Measurements from ENCODE around the gene CTCF.

Gene CTCF

GRCh38 chr16:67648764-67649407 lies 86.6 kb downstream of the CTCF start:
- Mint-ChIP-seq H3K27me3 (no peaks in the 10 kb centered on the region), H3K4me3 (no peak overlapping the region), H3K9me3 (no peaks in the 10 kb centered on the region), H3K36me3 (peaks cover 9% of the 10 kb centered on the region), H3K4me1 (peaks cover 22% of the 10 kb centered on the region), H3K27ac (no peak overlapping the region)

- Mint-ChIP-seq H3K9me3 (no peaks in the 10 kb centered on the region), H3K27me3 (no peaks in the 10 kb centered on the region), H3K4me3 (no peak overlapping the region), H3K4me1 (peaks cover 20% of the 10 kb centered on the region), H3K27ac (no peak overlapping the region), H3K36me3 (peaks cover 9% of the 10 kb centered on the region)
Observed at GRCh38 chr16:67649494-67649931, 87.2 kb downstream of the CTCF start.

GRCh38 chr16:67650023-67650422 lies 87.7 kb downstream of the CTCF start:
- Mint-ChIP-seq H3K4me3 (no peak overlapping the region), H3K27me3 (no peaks in the 10 kb centered on the region), H3K36me3 (peaks cover 9% of the 10 kb centered on the region), H3K27ac (no peak overlapping the region), H3K9me3 (no peaks in the 10 kb centered on the region), H3K4me1 (peaks cover 18% of the 10 kb centered on the region)

GRCh38 chr16:67651039-67651438 lies 88.7 kb downstream of the CTCF start:
- Mint-ChIP-seq H3K27me3 (no peaks in the 10 kb centered on the region), H3K4me3 (no peak overlapping the region), H3K27ac (peak overlapping the region; percentile 26), H3K36me3 (peaks cover 14% of the 10 kb centered on the region), H3K9me3 (no peaks in the 10 kb centered on the region), H3K4me1 (peaks cover 22% of the 10 kb centered on the region)

GRCh38 chr16:67651847-67652246 lies 89.5 kb downstream of the CTCF start:
- peaks cover 14% of the 10 kb centered on the region for H3K36me3 Mint-ChIP-seq
- peaks cover 19% of the 10 kb centered on the region for H3K4me1 Mint-ChIP-seq
- no peaks in the 10 kb centered on the region for H3K9me3 Mint-ChIP-seq
- no peak overlapping the region for H3K4me3 Mint-ChIP-seq
- no peak overlapping the region for H3K27ac Mint-ChIP-seq
- H3K27me3 Mint-ChIP-seq = no peaks in the 10 kb centered on the region

GRCh38 chr16:67652578-67653127 lies 90.3 kb downstream of the CTCF start:
- Mint-ChIP-seq H3K27ac (no peak overlapping the region), H3K4me3 (no peak overlapping the region), H3K9me3 (no peaks in the 10 kb centered on the region), H3K27me3 (no peaks in the 10 kb centered on the region), H3K36me3 (peaks cover 14% of the 10 kb centered on the region), H3K4me1 (peaks cover 19% of the 10 kb centered on the region)

- Mint-ChIP-seq H3K27ac (no peak overlapping the region), H3K27me3 (no peaks in the 10 kb centered on the region), H3K36me3 (peaks cover 14% of the 10 kb centered on the region), H3K4me1 (peaks cover 19% of the 10 kb centered on the region), H3K9me3 (no peaks in the 10 kb centered on the region), H3K4me3 (no peak overlapping the region)
Observed at GRCh38 chr16:67653128-67653788, 90.9 kb downstream of the CTCF start.

- no peak overlapping the region for H3K27ac Mint-ChIP-seq
- no peaks in the 10 kb centered on the region for H3K9me3 Mint-ChIP-seq
- peaks cover 14% of the 10 kb centered on the region for H3K36me3 Mint-ChIP-seq
- H3K27me3 Mint-ChIP-seq = no peaks in the 10 kb centered on the region
- H3K4me3 Mint-ChIP-seq = no peak overlapping the region
- H3K4me1 Mint-ChIP-seq = peaks cover 19% of the 10 kb centered on the region
Observed at GRCh38 chr16:67653789-67654402, 91.6 kb downstream of the CTCF start.

- H3K36me3 Mint-ChIP-seq = peaks cover 14% of the 10 kb centered on the region
- H3K27me3 Mint-ChIP-seq = no peaks in the 10 kb centered on the region
- no peak overlapping the region for H3K27ac Mint-ChIP-seq
- H3K4me1 Mint-ChIP-seq = peaks cover 19% of the 10 kb centered on the region
- H3K9me3 Mint-ChIP-seq = no peaks in the 10 kb centered on the region
- H3K4me3 Mint-ChIP-seq = no peak overlapping the region
Observed at GRCh38 chr16:67654403-67654911, 92.1 kb downstream of the CTCF start.

GRCh38 chr16:67655363-67655762 lies 93.0 kb downstream of the CTCF start:
- no peaks in the 10 kb centered on the region for H3K9me3 Mint-ChIP-seq
- peaks cover 14% of the 10 kb centered on the region for H3K36me3 Mint-ChIP-seq
- H3K4me3 Mint-ChIP-seq = no peak overlapping the region
- H3K27ac Mint-ChIP-seq = peak overlapping the region; percentile 55
- H3K27me3 Mint-ChIP-seq = no peaks in the 10 kb centered on the region
- peaks cover 13% of the 10 kb centered on the region for H3K4me1 Mint-ChIP-seq

- Mint-ChIP-seq H3K27ac (no peak overlapping the region), H3K27me3 (no peaks in the 10 kb centered on the region), H3K9me3 (no peaks in the 10 kb centered on the region), H3K4me1 (peaks cover 13% of the 10 kb centered on the region), H3K4me3 (no peak overlapping the region), H3K36me3 (peaks cover 8% of the 10 kb centered on the region)
Observed at GRCh38 chr16:67656344-67657016, 94.2 kb downstream of the CTCF start.

- Mint-ChIP-seq H3K36me3 (peaks cover 6% of the 10 kb centered on the region), H3K4me1 (peaks cover 16% of the 10 kb centered on the region), H3K27ac (no peak overlapping the region), H3K27me3 (no peaks in the 10 kb centered on the region), H3K4me3 (no peak overlapping the region), H3K9me3 (no peaks in the 10 kb centered on the region)
Observed at GRCh38 chr16:67657017-67657608, 94.8 kb downstream of the CTCF start.

- peak overlapping the region; percentile 11 for H3K4me3 Mint-ChIP-seq
- peaks cover 15% of the 10 kb centered on the region for H3K4me1 Mint-ChIP-seq
- no peaks in the 10 kb centered on the region for H3K27me3 Mint-ChIP-seq
- H3K27ac Mint-ChIP-seq = peak overlapping the region; percentile 12
- no peaks in the 10 kb centered on the region for H3K9me3 Mint-ChIP-seq
- H3K36me3 Mint-ChIP-seq = peaks cover 5% of the 10 kb centered on the region
Observed at GRCh38 chr16:67657751-67658518, 95.6 kb downstream of the CTCF start.

GRCh38 chr16:67658849-67659674 lies 96.7 kb downstream of the CTCF start:
- Mint-ChIP-seq H3K4me1 (peaks cover 15% of the 10 kb centered on the region), H3K27me3 (no peaks in the 10 kb centered on the region), H3K36me3 (peaks cover 5% of the 10 kb centered on the region), H3K9me3 (no peaks in the 10 kb centered on the region), H3K27ac (no peak overlapping the region), H3K4me3 (peak overlapping the region; percentile 93)
